Tibial artery (tissue), 4 donors: ENCODE results near the gene VASN.
A peak's percentile ranks its signal among the peaks of the same experiment; 100 is the strongest.

Experiments used
- DNase-seq, 2 donors: peaks; one replicate each; pipeline ENCODE4 v3.0.0-alpha.2; 2019
- H3K27ac ChIP-seq, 2 donors: fragments of 200-600 bp; sonication (generic) in 1 of 2; 1 replicate in 1 of 2; 2 replicates in 1 of 2; pipeline ENCODE4 v1.5.1; 2018 to 2019; ENCODE audit warnings: mild to moderate bottlenecking in 1 of 2
- H3K27me3 ChIP-seq, 2 donors: fragments of 200-600 bp; sonication (generic) in 1 of 2; one replicate each; pipeline versions ENCODE4 v1.5.1 to v1.6.0; 2016 to 2019
- H3K36me3 ChIP-seq, 3 donors: fragments of 200-600 bp; sonication (generic) in 2 of 3; one replicate each; pipeline ENCODE4 v1.5.1; 2016 to 2019; ENCODE audit warnings: mild to moderate bottlenecking in 2 of 3
- H3K4me1 ChIP-seq, 4 donors: fragments of 200-600 bp; sonication (generic) in 2 of 4; 1 replicate in 3 of 4; 2 replicates in 1 of 4; pipeline ENCODE4 v1.5.1; 2016 to 2019
- H3K4me3 ChIP-seq, 2 donors: fragments of 200-600 bp; sonication (generic) in 1 of 2; 1 replicate in 1 of 2; 2 replicates in 1 of 2; pipeline ENCODE4 v1.5.1; 2018 to 2019; ENCODE audit warnings: mild to moderate bottlenecking in 2 of 2
- H3K9me3 ChIP-seq, 3 donors: fragments of 200-600 bp; sonication (generic) in 1 of 3; one replicate each; pipeline ENCODE4 v1.5.1; 2016 to 2019
- CTCF ChIP-seq, 2 experiments: fragments of 200-600 bp in 1 of 2; fragments of 450-650 bp in 1 of 2; IDR thresholded peaks; one replicate each; pipeline ENCODE4 v1.5.1; 2017 to 2019; ENCODE audit warnings: antibody characterized with exemption in 2 of 2, mild to moderate bottlenecking in 1 of 2, moderate library complexity in 1 of 2
- intact Hi-C: fragments of 100-400 bp; cut with DNase I; formaldehyde crosslinking; loops from one replicate; pipeline ENCODE4 v1.15.0; 2023; ENCODE audit warnings: low total_unique reads

The VASN gene

DNA sequence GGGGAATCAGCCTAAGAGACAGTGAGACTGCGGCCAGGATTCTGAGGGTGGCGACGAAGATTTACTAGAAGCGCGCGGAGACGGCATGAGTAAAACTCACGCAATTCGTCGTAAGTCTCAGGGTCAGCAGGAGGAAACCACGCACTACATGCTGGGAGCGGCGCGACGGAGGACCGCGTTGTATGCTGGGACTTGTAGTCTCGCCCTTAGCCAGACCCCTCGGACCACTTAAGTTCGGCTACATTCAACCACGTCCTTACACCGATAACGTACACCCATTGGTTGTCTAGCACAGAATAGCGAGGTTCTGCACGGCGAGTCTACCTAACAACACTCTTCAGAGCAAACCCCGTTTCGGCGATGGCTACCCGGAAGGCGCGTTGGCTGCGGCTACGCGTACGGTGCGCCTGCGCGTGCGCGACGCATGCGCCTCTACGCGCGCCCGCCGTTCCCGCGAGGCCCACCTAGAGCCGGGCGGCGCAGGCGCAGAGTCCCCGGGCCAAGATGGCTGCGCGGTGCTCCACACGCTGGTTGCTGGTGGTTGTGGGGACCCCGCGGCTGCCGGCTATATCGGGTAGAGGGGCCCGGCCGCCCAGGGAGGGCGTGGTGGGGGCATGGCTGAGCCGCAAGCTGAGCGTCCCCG, 53.9 kb downstream of the VASN start, which contains the start of gene DNAJA3:
TSS of gene DNAJA3 (plus strand) at position 491 of the 643 bp plus-strand sequence. CDS start at position 505, 14 bp downstream.
- Histone ChIP-seq H3K36me3 (no peaks in the 10 kb centered on the region), H3K27me3 (no peaks in the 10 kb centered on the region), H3K9me3 (no peaks in the 10 kb centered on the region), H3K4me1 (peaks cover 0 to 20% (median 12%) of the 10 kb centered on the region in 4 donors), H3K27ac (peak within 1 kb of the TSS; percentile 89 to 94), H3K4me3 (peak within 1 kb of the TSS; percentile 90)
- peak in 1 of 2 experiments; percentile 23 for TF ChIP-seq CTCF (IDR thresholded peaks at IDR 0.05)
- intact Hi-C loops: no loop called here
- DNase-seq: peak; percentile 91 to 94

DNA sequence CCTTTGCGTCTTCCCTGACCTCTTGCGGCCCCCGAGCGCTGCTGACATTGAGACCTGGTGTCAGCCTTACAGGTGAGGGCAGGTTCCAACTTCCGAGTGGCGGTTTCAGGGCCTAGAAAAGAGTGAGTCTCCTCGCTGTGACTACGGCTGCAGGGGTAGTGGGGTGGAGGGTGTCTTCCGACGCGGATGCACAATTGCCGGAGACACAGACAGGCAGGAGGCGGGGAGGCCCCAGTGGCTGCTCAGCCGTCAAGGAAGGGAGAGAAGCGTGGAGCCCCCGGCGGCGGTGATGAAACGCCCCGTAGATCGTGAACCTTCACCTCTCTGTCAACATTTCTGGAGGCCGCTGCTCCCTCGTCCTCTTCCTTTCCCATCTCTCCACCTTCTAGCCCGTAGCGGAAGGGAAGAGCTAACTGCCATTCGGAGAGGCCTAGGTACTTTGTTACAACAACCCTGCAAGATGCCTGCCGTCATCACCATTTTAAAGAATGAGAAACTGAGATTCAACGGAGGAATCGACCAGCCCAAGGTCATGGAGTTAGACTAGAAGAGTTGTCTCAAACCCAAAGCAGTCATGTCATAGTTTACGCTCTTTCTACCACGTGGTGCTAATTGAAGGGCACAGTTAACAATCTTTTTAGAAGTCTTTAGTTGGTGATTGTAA, 54.5 kb downstream of the VASN start:
- peak overlapping the region; percentile 89 to 94 for H3K27ac ChIP-seq
- DNase-seq: no peak
- no peaks in the 10 kb centered on the region for H3K9me3 ChIP-seq
- peaks cover 0 to 5% (median 0%) of the 10 kb centered on the region in 3 donors for H3K36me3 ChIP-seq
- H3K4me3 ChIP-seq: peak overlapping the region; percentile 90
- intact Hi-C loops: no loop called here
- no peaks in the 10 kb centered on the region for H3K27me3 ChIP-seq
- TF ChIP-seq CTCF (IDR thresholded peaks at IDR 0.05): no peak
- H3K4me1 ChIP-seq: peaks cover 0 to 20% (median 12%) of the 10 kb centered on the region in 4 donors

DNA sequence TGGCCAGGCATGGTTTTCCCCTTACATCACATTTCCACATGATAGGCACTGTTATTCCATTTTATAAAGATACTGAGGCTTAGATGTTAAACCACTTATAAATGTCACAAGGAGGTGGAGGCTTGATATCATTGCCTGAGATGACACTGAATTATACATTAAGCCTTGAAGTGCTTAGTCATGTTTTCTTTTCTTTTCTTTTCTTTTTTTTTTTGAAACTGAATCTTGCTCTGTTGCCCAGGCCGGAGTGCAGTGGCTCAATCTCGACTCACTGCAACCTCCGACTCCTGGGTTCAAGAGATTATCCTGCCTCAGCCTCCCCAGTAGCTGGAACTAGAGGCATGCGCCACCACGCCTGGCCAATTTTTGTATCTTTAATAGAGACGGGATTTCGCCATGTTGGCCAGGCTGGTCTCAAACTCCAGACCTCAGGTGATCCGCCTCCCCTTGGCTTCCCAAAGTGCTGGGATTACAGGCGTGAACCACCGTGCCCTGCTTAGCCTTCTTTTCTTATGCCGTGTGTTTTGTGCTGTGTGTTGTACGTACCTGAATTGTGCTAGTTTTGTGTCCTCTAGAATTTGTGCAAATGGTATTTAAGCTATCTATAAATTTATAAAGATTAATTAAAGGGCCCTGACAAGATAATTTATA, 55.2 kb downstream of the VASN start:
- no peak for TF ChIP-seq CTCF (IDR thresholded peaks at IDR 0.05)
- Histone ChIP-seq H3K4me3 (peak overlapping the region; percentile 90), H3K36me3 (peaks cover 0 to 12% (median 6%) of the 10 kb centered on the region in 3 donors), H3K27ac (peak overlapping the region in 1 of 2 donors; percentile 89), H3K27me3 (no peaks in the 10 kb centered on the region), H3K4me1 (peaks cover 0 to 20% (median 12%) of the 10 kb centered on the region in 4 donors), H3K9me3 (no peaks in the 10 kb centered on the region)
- intact Hi-C loops: no loop called here
- DNase-seq: no peak

- no peak for DNase-seq
- H3K9me3 ChIP-seq: no peaks in the 10 kb centered on the region
- no peak overlapping the region for H3K27ac ChIP-seq
- no peak overlapping the region for H3K4me3 ChIP-seq
- no peaks in the 10 kb centered on the region for H3K27me3 ChIP-seq
- peaks cover 0 to 20% (median 13%) of the 10 kb centered on the region in 3 donors for H3K36me3 ChIP-seq
- peaks cover 0 to 20% (median 12%) of the 10 kb centered on the region in 4 donors for H3K4me1 ChIP-seq
- no peak for TF ChIP-seq CTCF (IDR thresholded peaks at IDR 0.05)
- intact Hi-C loops: no loop called here
These were observed 56.9 kb downstream of the VASN start for GRCh38 chr16:4428500-4428899.

DNA sequence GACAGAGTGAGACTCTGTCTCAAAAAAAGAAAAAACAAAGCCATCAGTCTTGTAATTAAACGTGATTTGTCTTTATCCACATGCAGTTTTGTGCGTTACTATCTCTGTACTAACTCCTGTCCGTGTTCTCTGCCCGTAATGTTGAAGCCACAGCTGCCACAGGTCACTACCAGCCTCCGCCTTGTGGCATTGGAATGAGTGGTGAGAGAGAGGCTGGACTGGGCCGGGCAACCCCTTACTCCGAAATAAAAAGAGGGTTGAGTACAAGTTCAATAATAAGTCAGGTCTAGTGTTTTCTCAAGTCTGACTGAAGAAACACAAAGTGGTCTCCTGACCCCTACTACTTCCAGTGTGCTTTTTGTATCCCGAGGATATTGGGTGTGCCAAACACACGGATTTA, 59.4 kb downstream of the VASN start:
- Histone ChIP-seq H3K36me3 (peaks cover 4 to 34% (median 24%) of the 10 kb centered on the region in 3 donors), H3K27me3 (no peaks in the 10 kb centered on the region), H3K4me1 (peaks cover 0 to 14% (median 10%) of the 10 kb centered on the region in 4 donors), H3K27ac (no peak overlapping the region), H3K4me3 (no peak overlapping the region), H3K9me3 (no peaks in the 10 kb centered on the region)
- no peak for TF ChIP-seq CTCF (IDR thresholded peaks at IDR 0.05)
- intact Hi-C loops: no loop called here
- no peak for DNase-seq
